Activated T-helper 2 cell treated with anti-CD3 and anti-CD28 coated beads, Interferon-gamma antibody, Interleukin-2, Interleukin-4, amounts not matched to agents 10 μg/mL and 5 μg/mL and 100 μg/mL, durations not matched to agents 14 hours and 24 hours and 36 hours (primary cell): Measurements from ENCODE around the gene RNF223. TPM values are rescaled to one million over a fixed set of nuclear protein-coding genes. Genes with fewer than 3 reads are reported as not detected.
"Not testable (repeated sequence)": the region's sequence is repeated elsewhere in the genome, so short reads cannot be mapped to it uniquely, and the experiment has no call there.

Experiments used
- DNase-seq: peaks from one replicate; pipeline ENCODE4 v3.0.0; 2021; ENCODE audit warnings: low spot score
- H3K27ac Mint-ChIP-seq: one replicate; pipeline ENCODE4 v1.8.0; 2021; ENCODE audit warnings: mixed read lengths
- H3K27me3 Mint-ChIP-seq: one replicate; pipeline ENCODE4 v1.8.0; 2021; ENCODE audit warnings: low read depth, mixed read lengths
- H3K36me3 Mint-ChIP-seq: one replicate; pipeline ENCODE4 v1.8.0; 2021; ENCODE audit warnings: low read depth, mixed read lengths
- H3K4me1 Mint-ChIP-seq: one replicate; pipeline ENCODE4 v1.8.0; 2021; ENCODE audit warnings: low read depth, mixed read lengths
- H3K4me3 Mint-ChIP-seq: one replicate; pipeline ENCODE4 v1.8.0; 2021; ENCODE audit warnings: low read depth, mild to moderate bottlenecking, moderate library complexity, mixed read lengths
- H3K9me3 Mint-ChIP-seq: one replicate; pipeline ENCODE4 v1.8.0; 2021; ENCODE audit warnings: mixed read lengths
- intact Hi-C: fragments of 100-400 bp; cut with micrococcal nuclease; formaldehyde crosslinking; loops from one replicate; pipeline ENCODE4 v1.15.1; 2023
- total RNA-seq: library from RNA; stranded (reverse); gene quantifications from 2 replicates; pipeline ENCODE4 v1.2.3, GENCODE V29; 2022

RNF223 gene
- total RNA-seq, 1 donor from 2014 or later = not detected

DNA sequence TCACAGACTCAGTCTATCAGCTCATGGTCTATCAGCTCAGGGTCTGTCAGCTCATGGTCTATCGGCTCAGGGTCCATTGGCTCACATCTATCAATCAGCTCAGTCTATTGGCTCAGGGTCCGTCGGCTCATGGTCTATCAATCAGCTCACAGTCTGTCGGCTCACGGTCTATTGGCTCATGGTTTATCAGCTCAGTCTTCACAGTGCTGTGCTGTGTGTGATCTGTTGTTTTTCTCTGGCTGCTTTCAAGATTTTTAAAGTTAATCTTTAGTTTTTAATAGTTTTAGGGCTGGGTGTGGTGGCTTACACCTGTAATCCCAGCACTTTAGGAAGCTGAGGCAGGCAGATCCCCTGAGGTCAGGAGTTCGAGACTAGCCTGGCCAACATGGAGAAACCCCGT, 27.4 kb upstream of the RNF223 start:
- H3K9me3 Mint-ChIP-seq = peaks cover 25% of the 10 kb centered on the region
- peaks cover 21% of the 10 kb centered on the region for H3K4me1 Mint-ChIP-seq
- no peak for DNase-seq
- no peak overlapping the region for H3K4me3 Mint-ChIP-seq
- peaks cover 32% of the 10 kb centered on the region for H3K36me3 Mint-ChIP-seq
- intact Hi-C loops = no loop called here
- peaks cover 9% of the 10 kb centered on the region for H3K27me3 Mint-ChIP-seq
- H3K27ac Mint-ChIP-seq = no peak overlapping the region

- peaks cover 21% of the 10 kb centered on the region for H3K4me1 Mint-ChIP-seq
- H3K4me3 Mint-ChIP-seq = no peak overlapping the region
- H3K9me3 Mint-ChIP-seq = peaks cover 28% of the 10 kb centered on the region
- H3K27ac Mint-ChIP-seq = no peak overlapping the region
- no peak for DNase-seq
- peaks cover 9% of the 10 kb centered on the region for H3K27me3 Mint-ChIP-seq
- intact Hi-C loops = no loop called here
- H3K36me3 Mint-ChIP-seq = peaks cover 35% of the 10 kb centered on the region
Observed at GRCh38 chr1:1100296-1100695, 26.2 kb upstream of the RNF223 start.

DNA sequence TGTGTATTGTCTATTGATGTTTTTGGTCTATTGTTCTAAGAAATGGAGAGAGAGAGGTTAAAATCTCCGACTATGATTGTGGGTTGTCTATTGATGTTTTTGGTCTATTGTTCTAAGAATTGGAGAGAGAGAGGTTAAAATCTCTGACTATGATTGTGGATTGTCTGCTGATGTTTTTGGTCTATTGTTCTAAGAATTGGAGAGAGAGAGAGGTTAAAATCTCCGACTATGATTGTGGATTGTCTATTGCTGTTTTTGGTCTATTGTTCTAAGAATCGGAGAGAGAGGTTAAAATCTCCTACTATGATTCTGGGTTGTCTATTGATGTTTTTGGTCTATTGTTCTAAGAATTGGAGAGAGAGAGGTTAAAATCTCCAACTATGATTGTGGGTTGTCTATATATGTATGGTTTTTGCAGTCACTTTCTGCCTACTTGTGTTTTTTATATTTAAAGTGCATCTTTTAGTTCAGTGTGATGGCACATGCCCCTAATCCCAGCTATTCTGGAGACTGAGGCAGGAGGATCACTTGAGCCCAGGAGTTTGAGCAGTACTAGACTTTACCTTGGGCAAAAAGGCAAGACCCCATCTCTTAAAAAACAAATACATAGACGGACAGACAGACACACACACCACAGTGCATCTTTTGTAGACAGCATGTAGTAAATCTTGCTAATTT, 25.5 kb upstream of the RNF223 start:
- peaks cover 28% of the 10 kb centered on the region for H3K9me3 Mint-ChIP-seq
- intact Hi-C loops = no loop called here
- H3K27ac Mint-ChIP-seq = peak overlapping the region; percentile 60
- no peak overlapping the region for H3K4me3 Mint-ChIP-seq
- H3K27me3 Mint-ChIP-seq = peaks cover 9% of the 10 kb centered on the region
- DNase-seq = no peak
- peaks cover 21% of the 10 kb centered on the region for H3K4me1 Mint-ChIP-seq
- peaks cover 32% of the 10 kb centered on the region for H3K36me3 Mint-ChIP-seq

DNA sequence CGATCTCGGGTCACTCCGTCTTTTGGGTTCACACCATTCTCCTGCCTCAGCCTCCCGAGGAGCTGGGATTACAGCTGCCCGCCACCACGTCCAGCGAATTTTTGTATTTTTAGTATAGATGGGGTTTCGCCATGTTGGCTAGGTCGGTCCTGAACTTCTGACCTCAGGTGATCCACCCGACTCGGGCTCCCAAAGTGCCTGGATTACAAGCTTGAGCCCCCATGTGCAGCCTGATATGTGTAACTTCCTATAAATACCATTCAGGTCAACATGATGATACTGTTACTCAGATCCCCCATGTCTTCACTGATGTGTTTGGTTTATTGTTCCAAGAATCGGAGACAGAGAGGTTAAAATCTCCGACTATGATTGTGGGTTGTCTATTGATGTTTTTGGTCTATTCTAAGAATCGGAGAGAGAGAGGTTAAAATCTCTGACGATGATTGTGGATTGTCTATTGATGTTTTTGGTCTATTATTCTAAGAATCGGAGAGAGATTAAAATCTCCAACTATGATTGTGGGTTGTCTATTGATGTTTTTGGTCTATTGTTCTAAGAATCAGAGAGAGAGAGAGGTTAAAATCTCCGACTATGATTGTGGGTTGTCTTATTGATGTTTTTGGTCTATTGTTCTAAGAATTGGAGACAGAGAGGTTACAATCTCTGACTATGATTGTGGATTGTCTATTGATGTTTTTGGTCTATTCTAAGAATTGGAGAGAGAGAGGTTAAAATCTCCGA, 24.7 kb upstream of the RNF223 start:
- H3K27ac Mint-ChIP-seq = peak overlapping the region; percentile 60

GRCh38 chr1:1096136-1096535, 22.0 kb upstream of the RNF223 start:
- intact Hi-C loops, DNase-seq, H3K27me3 Mint-ChIP-seq, H3K4me3 Mint-ChIP-seq, H3K27ac Mint-ChIP-seq: not testable (repeated sequence)
- H3K4me1 Mint-ChIP-seq = peaks cover 12% of the 10 kb centered on the region
- peaks cover 25% of the 10 kb centered on the region for H3K9me3 Mint-ChIP-seq
- H3K36me3 Mint-ChIP-seq = peaks cover 23% of the 10 kb centered on the region

More for the DNA sequence above, 24.7 kb upstream of the RNF223 start:
- Mint-ChIP-seq H3K4me1 (peaks cover 14% of the 10 kb centered on the region), H3K9me3 (peaks cover 28% of the 10 kb centered on the region), H3K27me3 (peaks cover 9% of the 10 kb centered on the region), H3K4me3 (no peak overlapping the region), H3K36me3 (peaks cover 32% of the 10 kb centered on the region)
- DNase-seq = no peak
- intact Hi-C loops = no loop called here

DNA sequence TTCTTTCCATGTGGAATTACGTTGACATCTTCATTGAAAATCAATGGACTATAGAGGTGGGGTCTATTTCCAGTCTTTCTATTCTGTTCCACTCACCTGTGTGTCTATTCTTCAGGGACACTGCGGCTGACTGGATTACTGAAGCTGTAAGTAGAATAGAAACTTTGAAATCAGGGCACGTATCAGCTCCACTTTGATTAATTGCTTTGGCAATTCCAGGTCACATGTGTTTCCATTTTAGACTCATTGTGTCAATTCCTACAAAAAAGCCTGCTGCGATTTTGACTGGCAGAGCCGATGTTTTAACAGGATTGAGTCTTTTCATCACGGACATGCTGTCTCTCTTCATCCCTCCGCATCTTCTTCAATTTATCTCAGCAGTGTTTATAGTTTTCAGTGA, 20.9 kb upstream of the RNF223 start:
- H3K4me3 Mint-ChIP-seq = no peak overlapping the region
- H3K9me3 Mint-ChIP-seq = peaks cover 19% of the 10 kb centered on the region
- intact Hi-C loops = no loop called here
- no peak for DNase-seq
- peaks cover 17% of the 10 kb centered on the region for H3K36me3 Mint-ChIP-seq
- peaks cover 9% of the 10 kb centered on the region for H3K27me3 Mint-ChIP-seq
- H3K27ac Mint-ChIP-seq = no peak overlapping the region
- H3K4me1 Mint-ChIP-seq = peaks cover 9% of the 10 kb centered on the region

GRCh38 chr1:1093610-1093943, 19.5 kb upstream of the RNF223 start:
- no peak for DNase-seq
- Mint-ChIP-seq H3K36me3 (peaks cover 4% of the 10 kb centered on the region), H3K27ac (no peak overlapping the region), H3K4me1 (no peaks in the 10 kb centered on the region), H3K27me3 (no peaks in the 10 kb centered on the region), H3K9me3 (peaks cover 6% of the 10 kb centered on the region), H3K4me3 (no peak overlapping the region)
- intact Hi-C loops = no loop called here

DNA sequence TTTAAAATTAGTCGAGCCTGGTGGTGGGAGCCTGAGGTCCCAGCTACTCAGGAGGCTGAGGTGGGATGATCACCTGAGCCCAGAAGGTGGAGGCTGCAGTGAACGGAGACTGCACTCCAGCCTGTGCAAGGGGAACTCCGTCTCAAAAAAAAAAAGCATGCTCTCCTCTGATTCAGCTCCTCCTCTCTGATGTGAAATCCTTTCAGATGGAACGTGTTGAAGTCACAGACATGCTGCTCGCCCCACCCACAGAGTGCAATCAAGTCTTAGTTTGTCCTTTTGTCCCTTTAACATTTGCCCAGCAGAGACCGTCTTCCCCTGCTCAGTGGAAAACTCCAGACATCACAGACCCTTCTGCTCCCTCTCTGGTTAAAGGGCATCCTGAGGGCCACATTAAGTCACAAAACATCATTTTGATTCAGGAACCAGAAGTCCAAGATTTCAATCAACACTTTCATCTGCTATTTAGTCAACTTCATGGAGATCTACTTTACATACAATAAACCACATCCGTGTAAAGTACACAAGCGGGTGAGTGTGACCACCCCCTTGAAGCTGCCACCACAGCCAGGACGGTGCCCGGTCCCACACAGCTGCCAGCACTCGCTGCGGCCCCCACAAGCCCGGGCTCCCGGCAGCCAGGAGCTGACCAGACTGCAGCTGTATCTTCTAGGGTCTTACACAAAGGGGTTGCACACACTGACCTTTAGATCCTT, 18.9 kb upstream of the RNF223 start:
- H3K27ac Mint-ChIP-seq = no peak overlapping the region
- H3K9me3 Mint-ChIP-seq = peaks cover 3% of the 10 kb centered on the region
- H3K36me3 Mint-ChIP-seq = peaks cover 3% of the 10 kb centered on the region
- H3K4me1 Mint-ChIP-seq = no peaks in the 10 kb centered on the region
- no peaks in the 10 kb centered on the region for H3K27me3 Mint-ChIP-seq
- intact Hi-C loops = no loop called here
- no peak overlapping the region for H3K4me3 Mint-ChIP-seq
- no peak for DNase-seq

- Mint-ChIP-seq H3K9me3 (peaks cover 3% of the 10 kb centered on the region), H3K27ac (no peak overlapping the region), H3K4me1 (no peaks in the 10 kb centered on the region), H3K4me3 (no peak overlapping the region), H3K36me3 (peaks cover 3% of the 10 kb centered on the region), H3K27me3 (no peaks in the 10 kb centered on the region)
- DNase-seq = no peak
- intact Hi-C loops = no loop called here
Observed at GRCh38 chr1:1092149-1092855, 18.2 kb upstream of the RNF223 start.

DNA sequence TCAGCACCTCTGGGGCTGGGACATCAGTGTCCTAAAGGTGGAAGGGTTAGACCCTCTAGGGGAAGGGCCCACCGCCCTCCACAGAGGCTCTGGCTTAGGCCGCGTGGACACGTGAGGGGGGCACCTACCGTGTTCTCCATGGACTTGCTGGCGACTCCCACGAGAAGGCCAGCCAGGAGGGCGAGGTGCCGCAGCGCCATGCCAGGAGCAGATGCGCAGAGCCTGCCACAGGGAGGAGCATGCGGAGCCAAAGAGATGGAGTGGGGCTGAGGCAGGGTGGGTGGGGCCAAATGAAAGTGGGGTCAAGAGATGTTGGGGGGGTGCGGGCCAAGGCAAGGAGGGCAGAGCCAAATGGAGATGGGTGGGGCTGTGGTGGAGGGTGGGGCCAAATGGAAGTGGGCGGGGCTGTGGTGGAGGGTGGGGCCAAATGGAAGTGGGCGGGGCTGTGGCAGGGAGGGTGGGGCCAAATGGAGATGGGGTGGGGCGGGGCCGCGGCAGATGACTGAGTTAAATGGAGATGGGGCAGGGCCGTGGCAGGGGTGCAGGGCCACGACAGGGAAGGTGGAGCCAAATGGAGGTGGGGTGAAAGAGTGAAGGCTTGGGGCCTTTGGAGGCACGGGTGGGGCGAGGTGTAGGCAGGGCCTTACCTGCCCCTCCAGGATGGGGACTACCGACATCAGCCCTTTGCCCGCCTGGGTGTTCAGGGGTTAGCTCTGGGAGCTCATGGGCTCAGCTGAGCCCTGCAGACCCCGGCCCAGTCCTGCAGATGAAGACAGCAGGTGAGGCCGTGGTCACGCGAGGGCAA, 17.4 kb upstream of the RNF223 start:
- Mint-ChIP-seq H3K4me3 (no peak overlapping the region), H3K9me3 (peaks cover 3% of the 10 kb centered on the region), H3K27ac (no peak overlapping the region), H3K36me3 (peaks cover 3% of the 10 kb centered on the region), H3K27me3 (no peaks in the 10 kb centered on the region), H3K4me1 (no peaks in the 10 kb centered on the region)
- intact Hi-C loops = no loop called here
- no peak for DNase-seq

DNA sequence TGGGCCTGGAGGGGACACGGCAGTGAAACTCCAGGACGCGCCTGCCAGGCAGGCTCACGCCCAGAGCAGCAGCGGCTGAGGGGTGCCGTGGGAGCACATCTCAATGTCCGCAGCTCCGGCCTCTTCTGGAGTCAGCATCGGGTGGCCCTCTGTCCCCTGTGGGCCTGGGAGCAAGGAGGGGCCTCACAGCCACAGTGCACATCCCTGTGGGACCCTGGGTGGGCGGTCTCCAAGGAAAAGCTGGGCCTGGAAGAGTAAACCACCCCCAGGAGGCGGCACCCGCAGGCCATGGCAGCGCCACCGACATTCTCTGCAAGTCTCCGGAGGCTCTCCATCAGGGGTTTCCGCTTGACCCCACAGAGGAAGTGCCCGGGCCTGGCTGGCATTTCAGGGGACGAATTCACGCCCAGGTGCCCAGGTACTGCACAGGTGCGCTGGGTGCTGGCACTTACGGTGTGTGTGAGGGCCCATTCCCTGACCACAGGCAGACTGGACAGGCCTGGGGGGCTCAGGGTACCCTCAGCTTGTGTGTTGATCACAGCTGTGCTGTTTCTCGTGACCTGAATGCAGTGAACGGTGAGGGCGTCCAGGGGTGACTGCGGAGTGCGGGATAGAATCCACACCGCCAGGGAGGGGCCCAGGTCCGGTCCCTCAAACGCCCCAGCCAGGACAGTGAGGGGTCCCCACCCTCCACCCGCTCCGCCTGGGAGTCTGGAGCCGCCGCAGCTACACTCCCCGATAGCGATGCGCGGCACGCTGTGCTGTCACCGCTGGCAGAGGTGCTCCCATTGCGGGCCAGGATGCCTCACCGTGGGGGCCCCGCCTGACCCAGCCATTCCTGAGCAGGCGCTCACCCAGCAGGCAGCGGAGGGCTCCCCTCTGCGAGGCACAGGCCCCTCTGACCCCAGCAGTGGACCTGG, 16.6 kb upstream of the RNF223 start:
- H3K4me3 Mint-ChIP-seq = no peak overlapping the region
- H3K4me1 Mint-ChIP-seq = no peaks in the 10 kb centered on the region
- intact Hi-C loops = no loop called here
- H3K9me3 Mint-ChIP-seq = peaks cover 3% of the 10 kb centered on the region
- no peaks in the 10 kb centered on the region for H3K27me3 Mint-ChIP-seq
- H3K36me3 Mint-ChIP-seq = peaks cover 3% of the 10 kb centered on the region
- DNase-seq = no peak
- H3K27ac Mint-ChIP-seq = no peak overlapping the region
